PFSK-1 (cell line): ENCODE measurements around the gene UNC45B.

Source experiments
- FOXP2 ChIP-seq: optimal IDR thresholded peaks from 2 replicates; pipeline ENCODE3; 2011; ENCODE audit warnings: borderline replicate concordance, control low read depth, inconsistent platforms; ENCODE audit not compliant: insufficient read depth; ENCODE audit errors: extremely low read length, extremely low read depth
- POLR2AphosphoS5 ChIP-seq: IDR thresholded peaks from 2 replicates; pipeline ENCODE4 v1.6.1; 2012; ENCODE audit warnings: low read depth, mild to moderate bottlenecking, control low read depth, low read length, moderate library complexity
- SIN3A ChIP-seq: IDR thresholded peaks from 2 replicates; pipeline ENCODE4 v1.6.1; 2012; ENCODE audit warnings: mild to moderate bottlenecking, low read length, moderate library complexity, borderline replicate concordance; ENCODE audit not compliant: insufficient read depth
- TAF1 ChIP-seq: IDR thresholded peaks from 2 replicates; pipeline ENCODE4 v1.6.1; 2012; ENCODE audit warnings: low read length, control low read depth, borderline replicate concordance; ENCODE audit not compliant: insufficient read depth
- TF ChIP-seq, protein P1 (sequence below), 2 experiments: IDR thresholded peaks; 2 replicates each; pipeline versions ENCODE4 v1.6.1 to v1.8.0; 2011 to 2012; ENCODE audit warnings: low read depth in 2 of 2, low read length in 2 of 2, control low read depth in 1 of 2, inconsistent platforms in 1 of 2, mild to moderate bottlenecking in 1 of 2, moderate library complexity in 1 of 2; ENCODE audit not compliant: insufficient read depth in 1 of 2

Gene UNC45B

DNA sequence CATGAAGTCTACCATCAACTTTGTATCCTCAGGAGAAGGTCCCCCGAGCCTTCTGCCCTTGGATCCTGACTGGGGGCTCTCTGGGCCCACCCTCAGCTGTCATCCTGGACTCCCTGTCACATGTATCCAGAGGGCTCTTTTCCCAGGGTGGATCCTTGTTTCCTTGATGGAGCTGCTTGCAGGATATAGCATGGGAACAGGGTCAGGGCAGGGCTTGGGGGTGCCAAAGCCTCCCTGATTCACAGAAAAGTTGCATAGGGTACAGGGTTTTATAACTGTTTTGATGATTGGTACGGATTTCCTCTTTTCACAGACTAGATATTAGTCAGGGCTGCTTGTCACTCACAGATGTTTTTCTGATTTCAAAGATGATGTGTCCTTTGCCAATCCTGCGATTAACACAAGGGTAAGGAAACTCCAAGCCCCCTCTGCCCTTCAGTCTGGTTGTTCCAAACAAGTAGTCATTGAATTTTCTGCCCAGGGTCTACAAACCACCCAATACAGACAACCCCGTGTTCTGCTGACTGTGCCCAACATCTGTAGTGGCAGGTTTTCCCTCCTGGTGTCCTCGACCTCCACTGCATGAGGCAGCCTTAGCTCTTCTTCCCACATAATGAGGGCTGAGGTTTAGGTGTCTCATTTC lies 67.1 kb downstream of the UNC45B start:
- TF ChIP-seq SIN3A (no peak), POLR2AphosphoS5 (no peak), TAF1 (no peak), FOXP2 (no peak)
- TF ChIP-seq, protein P1, sequence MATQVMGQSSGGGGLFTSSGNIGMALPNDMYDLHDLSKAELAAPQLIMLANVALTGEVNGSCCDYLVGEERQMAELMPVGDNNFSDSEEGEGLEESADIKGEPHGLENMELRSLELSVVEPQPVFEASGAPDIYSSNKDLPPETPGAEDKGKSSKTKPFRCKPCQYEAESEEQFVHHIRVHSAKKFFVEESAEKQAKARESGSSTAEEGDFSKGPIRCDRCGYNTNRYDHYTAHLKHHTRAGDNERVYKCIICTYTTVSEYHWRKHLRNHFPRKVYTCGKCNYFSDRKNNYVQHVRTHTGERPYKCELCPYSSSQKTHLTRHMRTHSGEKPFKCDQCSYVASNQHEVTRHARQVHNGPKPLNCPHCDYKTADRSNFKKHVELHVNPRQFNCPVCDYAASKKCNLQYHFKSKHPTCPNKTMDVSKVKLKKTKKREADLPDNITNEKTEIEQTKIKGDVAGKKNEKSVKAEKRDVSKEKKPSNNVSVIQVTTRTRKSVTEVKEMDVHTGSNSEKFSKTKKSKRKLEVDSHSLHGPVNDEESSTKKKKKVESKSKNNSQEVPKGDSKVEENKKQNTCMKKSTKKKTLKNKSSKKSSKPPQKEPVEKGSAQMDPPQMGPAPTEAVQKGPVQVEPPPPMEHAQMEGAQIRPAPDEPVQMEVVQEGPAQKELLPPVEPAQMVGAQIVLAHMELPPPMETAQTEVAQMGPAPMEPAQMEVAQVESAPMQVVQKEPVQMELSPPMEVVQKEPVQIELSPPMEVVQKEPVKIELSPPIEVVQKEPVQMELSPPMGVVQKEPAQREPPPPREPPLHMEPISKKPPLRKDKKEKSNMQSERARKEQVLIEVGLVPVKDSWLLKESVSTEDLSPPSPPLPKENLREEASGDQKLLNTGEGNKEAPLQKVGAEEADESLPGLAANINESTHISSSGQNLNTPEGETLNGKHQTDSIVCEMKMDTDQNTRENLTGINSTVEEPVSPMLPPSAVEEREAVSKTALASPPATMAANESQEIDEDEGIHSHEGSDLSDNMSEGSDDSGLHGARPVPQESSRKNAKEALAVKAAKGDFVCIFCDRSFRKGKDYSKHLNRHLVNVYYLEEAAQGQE (IDR thresholded peaks at IDR 0.05; ENCODE audit: insufficient read depth in 1 of 2, low read depth in 2 of 2, low read length in 2 of 2): no peak

DNA sequence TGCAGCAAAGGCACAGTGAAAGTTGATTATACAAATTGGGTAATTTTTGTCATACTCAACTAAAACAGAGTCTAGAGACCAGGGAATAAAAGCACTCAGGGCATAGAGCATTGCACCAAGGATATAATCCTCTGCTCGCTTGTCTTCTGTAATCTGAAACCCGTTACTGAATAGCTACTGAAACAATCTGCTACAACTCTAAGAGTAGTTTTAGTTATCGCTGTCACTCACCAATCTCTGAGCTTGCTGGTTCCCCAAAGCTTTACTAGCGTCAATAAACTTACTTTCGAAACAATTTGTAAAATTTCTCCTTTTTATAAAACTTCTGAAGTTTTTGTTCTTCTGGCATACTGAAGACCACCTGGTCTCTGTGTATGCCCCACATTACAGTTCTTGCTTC lies 69.5 kb downstream of the UNC45B start:
- no peak for TF ChIP-seq SIN3A
- TF ChIP-seq FOXP2: no peak
- TF ChIP-seq POLR2AphosphoS5: no peak
- TF ChIP-seq TAF1: no peak
- TF ChIP-seq, protein P1 (IDR thresholded peaks at IDR 0.05; ENCODE audit: insufficient read depth in 1 of 2, low read depth in 2 of 2, low read length in 2 of 2): no peak

DNA sequence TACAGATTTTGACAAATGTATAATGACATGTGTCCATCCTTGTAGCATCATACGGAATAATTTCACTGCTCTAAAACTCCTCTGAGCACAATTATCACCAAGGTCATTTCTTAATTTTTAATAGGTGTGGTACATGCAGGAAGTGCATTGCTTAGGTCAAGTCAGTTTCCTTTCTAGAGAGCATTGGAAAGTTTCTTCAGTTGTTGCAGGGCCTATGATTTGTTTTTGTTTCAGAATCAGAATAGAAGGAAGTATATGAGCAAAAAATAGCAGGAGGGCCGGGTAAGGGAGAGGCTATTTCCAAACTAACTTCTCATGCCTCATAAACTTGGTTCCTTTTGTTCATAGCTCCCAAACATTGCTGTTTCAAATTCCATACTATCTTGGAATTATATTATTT lies 71.3 kb downstream of the UNC45B start:
- TF ChIP-seq FOXP2 (no peak), SIN3A (no peak), POLR2AphosphoS5 (no peak), TAF1 (no peak)
- TF ChIP-seq, protein P1 (IDR thresholded peaks at IDR 0.05; ENCODE audit: insufficient read depth in 1 of 2, low read depth in 2 of 2, low read length in 2 of 2): no peak

DNA sequence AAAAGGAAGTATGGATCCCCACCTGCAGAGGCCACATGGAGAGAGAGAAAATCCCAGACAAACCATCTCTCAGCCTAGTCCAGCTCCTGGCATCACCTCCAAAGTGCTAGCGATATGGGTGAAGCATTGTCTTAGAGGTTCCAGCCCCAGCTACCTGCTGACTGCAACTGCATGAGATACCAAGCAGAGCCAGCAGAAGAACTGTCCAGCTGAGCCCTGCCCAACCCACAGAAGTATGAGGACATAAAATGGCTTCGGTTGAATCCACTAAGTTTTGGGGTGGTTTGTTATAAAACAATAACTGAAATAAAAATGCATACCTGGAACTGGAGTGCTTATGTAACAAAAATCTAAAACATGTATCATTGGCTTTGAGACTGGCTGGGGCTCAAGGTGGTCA lies 74.8 kb downstream of the UNC45B start:
- TF ChIP-seq TAF1 (no peak), SIN3A (no peak), POLR2AphosphoS5 (no peak), FOXP2 (no peak)
- TF ChIP-seq, protein P1 (IDR thresholded peaks at IDR 0.05; ENCODE audit: insufficient read depth in 1 of 2, low read depth in 2 of 2, low read length in 2 of 2): no peak
